A549 (cell line): ENCODE data around the gene TTC33.

ENCODE experiments used
- CHD2 ChIP-seq: fragments of 150-350 bp; IDR thresholded peaks from 2 replicates; pipeline ENCODE4 v1.6.1; 2014; ENCODE audit warnings: low read length; ENCODE audit not compliant: partially characterized antibody
- CTCF ChIP-seq: fragments of >200 bp; sonication (Bioruptor Twin); formaldehyde crosslinking; IDR thresholded peaks from 3 replicates; pipeline ENCODE4 v1.5.1; 2016
- GATA3 ChIP-seq: IDR thresholded peaks from 2 replicates; pipeline ENCODE4 v1.6.1; 2012; ENCODE audit warnings: borderline replicate concordance
- HEYL ChIP-seq: fragments of 250-450 bp; sonication (Bioruptor Pico); IDR thresholded peaks from 2 replicates; pipeline ENCODE4 v1.8.0; 2021; ENCODE audit warnings: mild to moderate bottlenecking, moderate library complexity
- JUNB ChIP-seq: fragments of >200 bp; sonication (Bioruptor Twin); formaldehyde crosslinking; IDR thresholded peaks from 2 replicates; pipeline ENCODE4 v1.6.1; 2016
- POLR2AphosphoS2 ChIP-seq: conservative IDR thresholded peaks from 2 replicates; pipeline ENCODE4 v1.6.1; 2012; ENCODE audit warnings: low read length, improper control_type of control experiment, inconsistent platforms
- RAD21 ChIP-seq, 2 experiments: fragments of >200 bp in 1 of 2; sonication (Bioruptor Twin) in 1 of 2; formaldehyde crosslinking in 1 of 2; IDR thresholded peaks in 1 of 2; conservative IDR thresholded peaks in 1 of 2; 2 replicates in 1 of 2; 3 replicates in 1 of 2; pipeline ENCODE4 v1.6.1; 2012 to 2018; ENCODE audit warnings: inconsistent platforms in 1 of 2
- RARB ChIP-seq: fragments of 250-450 bp; sonication (Bioruptor Pico); IDR thresholded peaks from 2 replicates; pipeline ENCODE4 v1.8.0; 2021; ENCODE audit warnings: mild to moderate bottlenecking, moderate library complexity
- SMC3 ChIP-seq: fragments of >200 bp; sonication (Bioruptor Twin); formaldehyde crosslinking; IDR thresholded peaks from 3 replicates; pipeline ENCODE4 v1.6.1; 2018; ENCODE audit warnings: inconsistent platforms
- USF2 ChIP-seq: fragments of 450-650 bp; IDR thresholded peaks from 2 replicates; pipeline ENCODE4 v1.6.1; 2014; ENCODE audit warnings: antibody characterized with exemption

- TF ChIP-seq HEYL (CRISPR knock-in tag) (no peak), POLR2AphosphoS2 (no peak), SMC3 (no peak), CTCF (no peak), RAD21 (conservative IDR thresholded peaks at IDR 0.05 in 1 of 2, IDR thresholded peaks at IDR 0.05 in 1 of 2) (no peak), CHD2 (no peak), RARB (CRISPR knock-in tag) (no peak), GATA3 (no peak), JUNB (no peak), USF2 (no peak)
These were observed 258.2 kb downstream of the TTC33 start for GRCh38 chr5:40497573-40497972.
